NCI-H69 (cell line): ENCODE data around the gene GSTA1.
"Not testable (repeated sequence)": the region's sequence is repeated elsewhere in the genome, so short reads cannot be mapped to it uniquely, and the experiment has no call there.

ENCODE experiments used
- DNase-seq: peaks from one replicate; lab custom pipeline; 2025; lab: John Stamatoyannopoulos, UW

The GSTA1 gene

GRCh38 chr6:52757651-52758338 is 45.8 kb downstream of the GSTA1 start:
- not testable (repeated sequence) for DNase-seq

GRCh38 chr6:52754443-52754842 is 49.2 kb downstream of the GSTA1 start:
- DNase-seq = no peak

- not testable (repeated sequence) for DNase-seq
These were observed 50.5 kb downstream of the GSTA1 start for GRCh38 chr6:52753137-52753536.

- DNase-seq = no peak
These were observed 51.3 kb downstream of the GSTA1 start for GRCh38 chr6:52752310-52752709.

- peak; percentile 57 for DNase-seq
These were observed 54.0 kb downstream of the GSTA1 start for GRCh38 chr6:52749556-52750152.

GRCh38 chr6:52747301-52747700 is 56.3 kb downstream of the GSTA1 start:
- DNase-seq = not testable (repeated sequence)

GRCh38 chr6:52746213-52746612 is 57.4 kb downstream of the GSTA1 start:
- DNase-seq = no peak

GRCh38 chr6:52745764-52746201 is 57.8 kb downstream of the GSTA1 start:
- DNase-seq = no peak

- DNase-seq = no peak
These were observed 61.7 kb downstream of the GSTA1 start for GRCh38 chr6:52741872-52742271.
